Astrocyte (in vitro differentiated cells and primary cell): Measurements from ENCODE around the gene LIN7B. TPM values are rescaled to one million over a fixed set of nuclear protein-coding genes. Genes with fewer than 3 reads are reported as not detected.

ENCODE experiments used
- DNase-seq: peaks from one replicate; pipeline ENCODE4 v3.0.0-alpha.2; 2010; ENCODE audit warnings: low read depth
- FAIRE-seq: peaks from 2 replicates; lab custom pipeline; 2011; peaks lifted over from hg19 to GRCh38; lab: Jason Lieb, UNC
- H2AFZ ChIP-seq: 2 replicates; pipeline ENCODE4 v1.6.0; 2012; ENCODE audit warnings: low read depth, low read length, inconsistent platforms
- H3K27ac ChIP-seq: 2 replicates; pipeline ENCODE4 v1.5.1; 2011; ENCODE audit warnings: low read depth, low read length, inconsistent platforms
- H3K27me3 ChIP-seq: 2 replicates; pipeline ENCODE4 v1.6.0; 2011; ENCODE audit warnings: low read length, inconsistent platforms; ENCODE audit not compliant: insufficient read depth
- H3K36me3 ChIP-seq: 2 replicates; pipeline ENCODE4 v1.5.1; 2011; ENCODE audit warnings: low read length, inconsistent platforms; ENCODE audit not compliant: insufficient read depth
- H3K4me1 ChIP-seq: 2 replicates; pipeline ENCODE4 v1.5.1; 2011; ENCODE audit warnings: low read length, inconsistent platforms; ENCODE audit not compliant: insufficient read depth
- H3K4me2 ChIP-seq: 2 replicates; pipeline ENCODE4 v1.6.0; 2012; ENCODE audit warnings: low read length, inconsistent platforms
- H3K4me3 ChIP-seq: 2 replicates; pipeline ENCODE4 v1.5.1; 2011; ENCODE audit warnings: low read depth, mild to moderate bottlenecking, low read length, inconsistent platforms; ENCODE audit not compliant: insufficient read depth
- H3K79me2 ChIP-seq: 2 replicates; pipeline ENCODE4 v1.6.0; 2012; ENCODE audit warnings: mild to moderate bottlenecking, low read length, inconsistent platforms; ENCODE audit not compliant: insufficient read depth
- H3K9ac ChIP-seq: 2 replicates; pipeline ENCODE4 v1.6.0; 2012; ENCODE audit warnings: mild to moderate bottlenecking, low read length, inconsistent platforms
- H3K9me3 ChIP-seq: 2 replicates; pipeline ENCODE4 v1.5.1; 2012; ENCODE audit warnings: low read depth, mild to moderate bottlenecking, low read length, inconsistent platforms; ENCODE audit not compliant: insufficient read depth
- H4K20me1 ChIP-seq: 2 replicates; pipeline ENCODE4 v1.6.0; 2012; ENCODE audit warnings: low read length, inconsistent platforms; ENCODE audit not compliant: insufficient read depth
- H3K27ac Mint-ChIP-seq: one replicate; pipeline ENCODE4 v1.8.0; 2021; ENCODE audit warnings: mild to moderate bottlenecking, mixed read lengths; ENCODE audit not compliant: unreplicated experiment
- H3K27me3 Mint-ChIP-seq: one replicate; pipeline ENCODE4 v1.8.0; 2021; ENCODE audit warnings: low read depth, mixed read lengths; ENCODE audit not compliant: unreplicated experiment
- H3K36me3 Mint-ChIP-seq: one replicate; pipeline ENCODE4 v1.8.0; 2021; ENCODE audit warnings: low read depth, mixed read lengths; ENCODE audit not compliant: unreplicated experiment
- H3K4me1 Mint-ChIP-seq: one replicate; pipeline ENCODE4 v1.8.0; 2021; ENCODE audit warnings: low read depth, mixed read lengths; ENCODE audit not compliant: unreplicated experiment
- H3K4me3 Mint-ChIP-seq: one replicate; pipeline ENCODE4 v1.8.0; 2021; ENCODE audit warnings: mild to moderate bottlenecking, moderate library complexity, mixed read lengths; ENCODE audit not compliant: unreplicated experiment
- H3K9me3 Mint-ChIP-seq: one replicate; pipeline ENCODE4 v1.8.0; 2021; ENCODE audit warnings: mild to moderate bottlenecking, mixed read lengths; ENCODE audit not compliant: unreplicated experiment
- CTCF ChIP-seq: IDR thresholded peaks from 2 replicates; pipeline ENCODE4 v1.5.1; 2011; ENCODE audit warnings: low read depth, mild to moderate bottlenecking, inconsistent platforms, low read length, moderate library complexity; ENCODE audit not compliant: insufficient read depth
- EZH2 ChIP-seq: IDR thresholded peaks from 2 replicates; pipeline ENCODE4 v1.6.1; 2012; ENCODE audit warnings: mild to moderate bottlenecking, low read length, inconsistent platforms; ENCODE audit not compliant: insufficient read depth
- total RNA-seq: library from RNA; stranded (reverse); gene quantifications from 2 replicates; pipeline ENCODE4 v1.2.1, GENCODE V29; 2021

LIN7B gene
- total RNA-seq, 1 donor from 2014 or later, result 8.9 TPM

DNA sequence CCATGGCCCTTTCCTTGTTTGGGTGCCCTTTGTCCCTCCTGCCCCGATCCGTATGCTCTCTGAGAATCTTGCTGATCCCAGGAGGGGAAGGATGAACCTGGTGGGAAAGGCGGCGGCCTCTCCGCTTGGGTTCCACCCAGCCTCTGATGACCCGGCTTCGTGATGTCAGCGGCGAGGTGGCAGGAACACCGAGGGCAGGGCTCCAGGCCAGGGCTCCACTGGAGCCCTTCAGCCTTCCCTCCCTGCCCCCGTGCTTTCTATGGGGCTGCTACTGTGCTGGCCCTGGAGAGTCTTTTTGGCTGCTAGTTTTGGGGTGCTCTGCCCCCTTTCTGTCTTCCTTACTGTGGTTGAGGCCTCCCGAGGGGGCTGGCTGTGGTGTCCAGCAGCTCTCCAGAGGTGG lies 11.9 kb upstream of the LIN7B start:
- Mint-ChIP-seq H3K4me1 (peaks cover 5% of the 10 kb centered on the region), H3K9me3 (no peaks in the 10 kb centered on the region), H3K4me3 (no peak overlapping the region), H3K27ac (peak overlapping the region; percentile 75), H3K27me3 (no peaks in the 10 kb centered on the region), H3K36me3 (peaks cover 24% of the 10 kb centered on the region)
- FAIRE-seq (no peak), DNase-seq (no peak)
- Histone ChIP-seq H3K4me2 (no peak overlapping the region), H3K9ac (no peak overlapping the region), H3K4me1 (no peaks in the 10 kb centered on the region), H2AFZ (no peak overlapping the region), H3K27me3 (no peaks in the 10 kb centered on the region), H3K4me3 (no peak overlapping the region), H3K27ac (no peak overlapping the region), H3K9me3 (no peaks in the 10 kb centered on the region), H3K36me3 (peaks cover 37% of the 10 kb centered on the region), H3K79me2 (peaks cover 50% of the 10 kb centered on the region), H4K20me1 (peaks cover 87% of the 10 kb centered on the region)
- no peak for TF ChIP-seq CTCF
- no peak for TF ChIP-seq EZH2

GRCh38 chr19:49103331-49104085 lies 10.7 kb upstream of the LIN7B start:
- Mint-ChIP-seq H3K27ac (no peak overlapping the region), H3K9me3 (no peaks in the 10 kb centered on the region), H3K4me1 (peaks cover 5% of the 10 kb centered on the region), H3K36me3 (peaks cover 26% of the 10 kb centered on the region), H3K27me3 (no peaks in the 10 kb centered on the region), H3K4me3 (no peak overlapping the region)
- Histone ChIP-seq H4K20me1 (peaks cover 84% of the 10 kb centered on the region), H3K4me3 (no peak overlapping the region), H3K79me2 (peaks cover 42% of the 10 kb centered on the region), H3K27ac (no peak overlapping the region), H3K9ac (no peak overlapping the region), H3K9me3 (no peaks in the 10 kb centered on the region), H3K36me3 (peaks cover 36% of the 10 kb centered on the region), H2AFZ (no peak overlapping the region), H3K4me1 (no peaks in the 10 kb centered on the region), H3K4me2 (no peak overlapping the region), H3K27me3 (no peaks in the 10 kb centered on the region)
- FAIRE-seq (no peak), DNase-seq (no peak)
- TF ChIP-seq CTCF (no peak), EZH2 (no peak)

DNA sequence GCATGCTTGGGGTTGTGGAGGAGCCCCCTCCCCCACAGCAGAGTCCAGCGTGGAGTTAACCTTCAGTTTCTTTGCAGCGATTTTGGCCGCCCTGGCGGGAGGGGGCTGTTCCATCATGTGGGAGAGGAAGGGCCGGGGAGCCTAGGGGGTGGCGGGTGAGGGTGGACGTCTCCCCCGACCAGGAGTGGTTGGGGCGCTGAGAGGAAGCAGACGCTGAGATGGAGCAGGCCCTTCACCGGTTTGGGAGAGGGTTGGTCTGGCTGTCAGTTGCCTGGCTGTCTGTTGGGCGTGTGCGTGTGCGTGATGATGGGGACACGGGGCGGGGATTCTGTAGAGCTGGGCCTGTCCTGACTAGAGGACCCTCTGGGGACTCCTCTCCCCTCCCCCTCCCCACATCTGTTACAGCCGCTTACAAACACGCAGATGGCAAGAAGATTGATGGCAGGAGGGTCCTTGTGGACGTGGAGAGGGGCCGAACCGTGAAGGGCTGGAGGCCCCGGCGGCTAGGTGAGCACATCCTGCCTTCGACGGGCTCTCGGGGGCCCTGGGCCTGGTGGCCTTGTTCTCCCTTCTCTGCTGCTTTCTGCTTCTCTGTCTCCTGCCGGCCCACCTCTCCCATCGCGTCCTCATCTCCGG lies 9.8 kb upstream of the LIN7B start:
- H4K20me1 ChIP-seq, result peaks cover 84% of the 10 kb centered on the region
- no peak overlapping the region for H3K4me3 Mint-ChIP-seq

More for the DNA sequence above, 9.8 kb upstream of the LIN7B start:
- Histone ChIP-seq H3K4me1 (no peaks in the 10 kb centered on the region), H3K9ac (no peak overlapping the region), H3K36me3 (peaks cover 34% of the 10 kb centered on the region), H3K9me3 (no peaks in the 10 kb centered on the region), H3K4me2 (no peak overlapping the region), H3K4me3 (no peak overlapping the region), H3K27ac (no peak overlapping the region), H3K79me2 (peaks cover 33% of the 10 kb centered on the region), H2AFZ (no peak overlapping the region), H3K27me3 (no peaks in the 10 kb centered on the region)
- Mint-ChIP-seq H3K27ac (peak overlapping the region; percentile 81), H3K4me1 (peaks cover 9% of the 10 kb centered on the region), H3K27me3 (no peaks in the 10 kb centered on the region), H3K9me3 (no peaks in the 10 kb centered on the region), H3K36me3 (peaks cover 31% of the 10 kb centered on the region)
- no peak for DNase-seq
- no peak for TF ChIP-seq CTCF
- no peak for TF ChIP-seq EZH2
- no peak for FAIRE-seq
